GM15510 (cell line): Measurements from ENCODE around the gene KLRG1.

Source experiments
- POLR2A ChIP-seq: IDR thresholded peaks from 3 replicates; pipeline ENCODE4 v1.6.1; 2011; ENCODE audit warnings: borderline replicate concordance; ENCODE audit not compliant: insufficient read length; ENCODE audit errors: extremely low read depth

The KLRG1 gene

GRCh38 chr12:9047105-9047504 is 57.8 kb downstream of the KLRG1 start:
- no peak for TF ChIP-seq POLR2A

GRCh38 chr12:9048930-9049329 is 59.6 kb downstream of the KLRG1 start:
- TF ChIP-seq POLR2A, result no peak

GRCh38 chr12:9049520-9050133 is 60.3 kb downstream of the KLRG1 start:
- no peak for TF ChIP-seq POLR2A

- TF ChIP-seq POLR2A, result no peak
Observed at GRCh38 chr12:9050521-9051157, 61.3 kb downstream of the KLRG1 start.

GRCh38 chr12:9051158-9051550 is 61.8 kb downstream of the KLRG1 start:
- TF ChIP-seq POLR2A, result no peak

- no peak for TF ChIP-seq POLR2A
Observed at GRCh38 chr12:9052610-9053009, 63.3 kb downstream of the KLRG1 start.
